Activated CD4-positive, alpha-beta T cell treated with anti-CD3 and anti-CD28 coated beads for 36 hours (primary cell): ENCODE results near the gene WBP1. TPM values are rescaled to one million over a fixed set of nuclear protein-coding genes. Genes with fewer than 3 reads are reported as not detected.
A peak's percentile ranks its signal among the peaks of the same experiment; 100 is the strongest.
"Not testable (repeated sequence)": the region's sequence is repeated elsewhere in the genome, so short reads cannot be mapped to it uniquely, and the experiment has no call there.

Experiments used
- ATAC-seq: fragments of 200-7000 bp; cut with Tn5 transposase; one replicate; pipeline ENCODE4 v1.10.0; 2021; ENCODE audit warnings: mild to moderate bottlenecking, moderate library complexity
- CTCF ChIA-PET: fragments of 350-600 bp; sonication (Branson Sonifier 250); formaldehyde crosslinking; loops from one replicate; lab custom pipeline; 2021; ENCODE audit warnings: antibody characterized with exemption; lab: Charles Lee
- POLR2A ChIA-PET: fragments of 350-600 bp; sonication (Branson Sonifier 250); formaldehyde crosslinking; loops from one replicate; lab custom pipeline; 2021; ENCODE audit warnings: antibody characterized with exemption, inconsistent platforms; lab: Charles Lee
- DNase-seq: peaks from one replicate; pipeline ENCODE4 v3.0.0-alpha.2; 2020
- H3K27ac Mint-ChIP-seq: one replicate; pipeline ENCODE4 v1.8.0; 2021; ENCODE audit warnings: mixed read lengths
- H3K27me3 Mint-ChIP-seq: one replicate; pipeline ENCODE4 v1.8.0; 2021; ENCODE audit warnings: mixed read lengths
- H3K36me3 Mint-ChIP-seq: one replicate; pipeline ENCODE4 v1.8.0; 2021; ENCODE audit warnings: low read depth, mixed read lengths
- H3K4me1 Mint-ChIP-seq: one replicate; pipeline ENCODE4 v1.8.0; 2021; ENCODE audit warnings: mixed read lengths
- H3K4me3 Mint-ChIP-seq: one replicate; pipeline ENCODE4 v1.8.0; 2021; ENCODE audit warnings: mild to moderate bottlenecking, moderate library complexity, mixed read lengths
- H3K9me3 Mint-ChIP-seq: one replicate; pipeline ENCODE4 v1.8.0; 2021; ENCODE audit warnings: low read depth, mixed read lengths
- intact Hi-C, 2 experiments: fragments of 100-400 bp; cut with DNase I in 1 of 2; cut with micrococcal nuclease in 1 of 2; formaldehyde crosslinking; loops; one replicate each; pipeline versions ENCODE4 v1.14.2 to v1.15.1; 2022 to 2024; cut with DNase I, micrococcal nuclease
- total RNA-seq, 2 experiments: library from RNA; stranded (reverse); gene quantifications; one replicate each; pipeline ENCODE4 v1.2.3, GENCODE V29; 2021

Gene WBP1
- total RNA-seq, 2 experiments from 2014 or later, result 24.9 to 30.2 TPM

DNA sequence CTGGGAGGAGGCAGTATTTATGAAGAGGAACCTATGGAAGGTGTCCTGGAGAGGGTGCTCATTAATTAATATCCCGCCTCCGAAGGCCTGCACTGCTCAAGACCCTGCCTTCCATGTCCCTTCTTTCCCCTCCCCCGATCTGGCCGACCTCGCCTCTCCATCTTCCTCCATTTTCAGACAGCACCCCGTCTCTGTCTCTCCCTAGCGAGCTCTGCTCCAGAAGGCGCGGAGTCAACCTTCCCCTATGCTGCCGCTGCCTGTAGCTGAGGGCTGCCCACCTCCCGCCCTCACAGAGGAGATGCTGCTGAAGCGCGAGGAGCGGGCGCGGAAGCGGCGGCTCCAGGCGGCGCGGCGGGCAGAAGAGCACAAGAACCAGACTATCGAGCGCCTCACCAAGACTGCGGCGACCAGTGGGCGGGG lies 1.1 kb upstream of the WBP1 start:
- peaks cover 28% of the 10 kb centered on the region for H3K36me3 Mint-ChIP-seq
- peaks cover 44% of the 10 kb centered on the region for H3K4me1 Mint-ChIP-seq
- H3K27ac Mint-ChIP-seq, result peak overlapping the region; percentile 98
- no peaks in the 10 kb centered on the region for H3K27me3 Mint-ChIP-seq
- intact Hi-C loops, result loop anchor here (1.0 to 5.0 kb wide), 4 partner anchors 8 to 530 kb away; partner anchors contain the start of genes MOGS (in 2 of the 2) and DGUOK (in 1 of the 2)
- H3K9me3 Mint-ChIP-seq, result no peaks in the 10 kb centered on the region
- H3K4me3 Mint-ChIP-seq, result peak overlapping the region; percentile 90
- CTCF ChIA-PET, result interaction anchor here (1.2 to 6.6 kb wide), 5 partner anchors 11 to 61 kb away, joined by 3 to 62 read pairs (median 14); partner anchors contain the start of genes C2orf81, CCDC142, MRPL53 and TTC31
- DNase-seq (no peak), ATAC-seq (no peak)
- POLR2A ChIA-PET, result interaction anchor here (0.6 to 1.9 kb wide), 3 partner anchors 12 to 25 kb away, joined by 3 to 9 read pairs (median 6); partner anchors contain the start of gene MRPL53

DNA sequence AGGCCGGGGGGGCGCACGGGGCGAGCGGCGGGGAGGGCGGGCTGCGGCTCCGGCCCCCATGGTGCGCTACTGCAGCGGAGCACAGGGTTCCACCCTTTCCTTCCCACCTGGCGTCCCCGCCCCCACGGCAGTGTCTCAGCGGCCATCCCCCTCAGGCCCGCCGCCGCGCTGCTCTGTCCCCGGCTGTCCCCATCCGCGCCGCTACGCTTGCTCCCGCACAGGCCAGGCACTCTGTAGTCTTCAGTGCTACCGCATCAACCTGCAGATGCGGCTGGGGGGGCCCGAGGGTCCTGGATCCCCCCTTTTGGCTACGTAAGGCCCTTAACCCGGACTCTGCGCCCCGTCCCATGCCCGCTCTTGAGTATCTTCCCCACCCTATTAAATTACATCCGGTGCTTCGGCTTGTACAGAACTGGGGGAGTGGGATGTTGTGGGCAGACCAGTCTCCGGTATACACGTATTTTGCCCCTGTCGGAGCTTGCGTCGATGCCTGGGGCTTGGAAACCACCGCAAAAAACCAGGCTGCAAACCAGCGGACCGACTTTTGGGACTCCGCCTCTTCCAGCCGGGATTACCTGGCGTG lies 598 bp upstream of the WBP1 start:
- peaks cover 28% of the 10 kb centered on the region for H3K36me3 Mint-ChIP-seq

DNA sequence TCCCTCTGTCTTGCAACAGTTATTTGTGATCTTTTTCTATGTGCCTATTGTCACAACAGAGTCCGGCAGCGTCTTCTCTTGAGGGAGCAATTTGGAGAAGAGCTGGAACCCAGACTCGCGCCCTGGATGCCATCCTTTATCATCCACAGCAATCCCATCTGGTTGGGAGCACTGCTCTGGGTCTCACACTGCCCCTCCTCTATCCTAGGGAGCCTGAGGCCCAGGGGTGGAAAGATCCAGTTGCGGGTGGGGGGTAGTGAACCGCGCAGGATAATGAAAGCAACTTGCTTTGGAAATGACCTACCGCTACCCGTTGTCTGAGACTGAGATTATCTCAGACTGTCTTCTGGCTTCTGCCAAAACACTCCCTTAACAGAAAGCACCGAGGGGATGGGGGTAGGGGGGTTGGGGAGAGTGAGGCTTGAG lies 713 bp downstream of the WBP1 start:
- Mint-ChIP-seq H3K27me3 (no peaks in the 10 kb centered on the region), H3K36me3 (peaks cover 31% of the 10 kb centered on the region), H3K27ac (peak overlapping the region; percentile 99), H3K4me3 (peak overlapping the region; percentile 90), H3K9me3 (no peaks in the 10 kb centered on the region), H3K4me1 (peaks cover 40% of the 10 kb centered on the region)
- POLR2A ChIA-PET, result interaction anchor here (0.6 to 2.3 kb wide), 11 partner anchors 10 to 473 kb away, joined by 3 to 18 read pairs (median 4); partner anchors contain the start of genes AUP1, CCDC142, DQX1 and HTRA2
- CTCF ChIA-PET, result interaction anchor here (0.6 to 6.6 kb wide), 9 partner anchors 9 to 260 kb away, joined by 3 to 62 read pairs (median 4); partner anchors contain the start of genes CCDC142, MRPL53, MTHFD2 and TTC31
- no peak for ATAC-seq
- DNase-seq, result no peak
- intact Hi-C loops, result loop anchor here (1.0 to 5.0 kb wide), 10 partner anchors 13 to 532 kb away; partner anchors contain the start of genes MRPL53 (in 2 of the 2), C2orf81 (in 1 of the 2), DGUOK (in 1 of the 2) and DOK1 (in 1 of the 2)

More for the DNA sequence above, 598 bp upstream of the WBP1 start:
- peak overlapping the region; percentile 99 for H3K27ac Mint-ChIP-seq
- ChIA-PET POLR2A (interaction anchor here (1.0 to 2.3 kb wide), 9 partner anchors 9 to 279 kb away, joined by 3 to 18 read pairs (median 5); partner anchors contain the start of genes AUP1, CCDC142, DQX1 and HTRA2), CTCF (interaction anchor here (0.7 to 6.6 kb wide), 10 partner anchors 10 to 259 kb away, joined by 3 to 62 read pairs (median 4); partner anchors contain the start of genes CCDC142, MRPL53, MTHFD2 and TTC31)
- ATAC-seq (peak; percentile 42), DNase-seq (peak; percentile 91)
- H3K9me3 Mint-ChIP-seq, result no peaks in the 10 kb centered on the region
- peak overlapping the region; percentile 90 for H3K4me3 Mint-ChIP-seq
- H3K4me1 Mint-ChIP-seq, result peaks cover 40% of the 10 kb centered on the region
- intact Hi-C loops, result loop anchor here (1.0 to 5.0 kb wide), 12 partner anchors 8 to 530 kb away; partner anchors contain the start of genes MOGS (in 2 of the 2), MRPL53 (in 2 of the 2), C2orf81 (in 1 of the 2) and DGUOK (in 1 of the 2)
- H3K27me3 Mint-ChIP-seq, result no peaks in the 10 kb centered on the region

DNA sequence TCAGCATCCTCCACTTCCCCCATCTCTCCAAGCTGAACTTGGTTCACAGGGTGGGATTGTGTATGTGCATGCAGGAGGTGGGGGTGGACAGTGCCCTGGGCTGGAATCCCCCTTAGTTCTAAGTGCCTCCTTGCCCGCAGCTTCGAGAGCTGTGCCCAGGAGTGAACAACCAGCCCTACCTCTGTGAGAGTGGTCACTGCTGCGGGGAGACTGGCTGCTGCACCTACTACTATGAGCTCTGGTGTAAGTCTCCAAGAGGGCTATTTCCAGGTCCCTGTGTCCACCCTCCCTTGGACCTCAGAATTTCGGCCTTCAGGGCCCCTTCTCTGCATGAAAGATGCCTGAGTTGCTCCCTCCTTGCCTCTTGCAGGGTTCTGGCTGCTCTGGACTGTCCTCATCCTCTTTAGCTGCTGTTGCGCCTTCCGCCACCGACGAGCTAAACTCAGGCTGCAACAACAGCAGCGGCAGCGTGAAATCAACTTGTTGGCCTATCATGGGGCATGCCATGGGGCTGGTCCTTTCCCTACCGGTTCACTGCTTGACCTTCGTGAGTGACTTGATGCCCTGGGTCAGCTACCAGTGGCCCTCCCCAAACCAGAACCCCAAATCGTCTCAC lies 1.4 kb downstream of the WBP1 start:
- intact Hi-C loops, result loop anchor here in 1 of 2 experiments (5.0 kb wide), 2 partner anchors 378 to 532 kb away; partner anchors contain the start of gene DGUOK
- not testable (repeated sequence) for H3K9me3 Mint-ChIP-seq, DNase-seq, H3K27me3 Mint-ChIP-seq, ATAC-seq
- ChIA-PET POLR2A (interaction anchor here (2.3 kb wide), 1 partner anchor 22 kb away, joined by 18 read pairs; the partner anchor contains the start of genes CCDC142 and TTC31), CTCF (interaction anchor here (0.6 to 6.6 kb wide), 5 partner anchors 8 to 129 kb away, joined by 4 to 62 read pairs (median 14); partner anchors contain the start of genes CCDC142, MRPL53 and TTC31)
- Mint-ChIP-seq H3K4me3 (peak overlapping the region; percentile 90), H3K27ac (peak overlapping the region; percentile 99), H3K4me1 (peaks cover 38% of the 10 kb centered on the region), H3K36me3 (peaks cover 31% of the 10 kb centered on the region)

DNA sequence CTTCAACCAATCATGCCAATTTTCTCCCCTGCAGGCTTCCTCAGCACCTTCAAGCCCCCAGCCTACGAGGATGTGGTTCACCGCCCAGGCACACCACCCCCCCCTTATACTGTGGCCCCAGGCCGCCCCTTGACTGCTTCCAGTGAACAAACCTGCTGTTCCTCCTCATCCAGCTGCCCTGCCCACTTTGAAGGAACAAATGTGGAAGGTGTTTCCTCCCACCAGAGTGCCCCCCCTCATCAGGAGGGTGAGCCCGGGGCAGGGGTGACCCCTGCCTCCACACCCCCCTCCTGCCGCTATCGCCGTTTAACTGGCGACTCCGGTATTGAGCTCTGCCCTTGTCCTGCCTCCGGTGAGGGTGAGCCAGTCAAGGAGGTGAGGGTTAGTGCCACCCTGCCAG lies 1.9 kb downstream of the WBP1 start:
- Mint-ChIP-seq H3K4me1 (peaks cover 34% of the 10 kb centered on the region), H3K27ac (peak overlapping the region; percentile 29), H3K4me3 (peak overlapping the region; percentile 90), H3K36me3 (peaks cover 29% of the 10 kb centered on the region)
- H3K27me3 Mint-ChIP-seq, intact Hi-C loops, H3K9me3 Mint-ChIP-seq, POLR2A ChIA-PET, DNase-seq, ATAC-seq: not testable (repeated sequence)
- CTCF ChIA-PET, result interaction anchor here (6.6 kb wide), 1 partner anchor 13 kb away, joined by 44 read pairs; the partner anchor contains the start of gene MRPL53

DNA sequence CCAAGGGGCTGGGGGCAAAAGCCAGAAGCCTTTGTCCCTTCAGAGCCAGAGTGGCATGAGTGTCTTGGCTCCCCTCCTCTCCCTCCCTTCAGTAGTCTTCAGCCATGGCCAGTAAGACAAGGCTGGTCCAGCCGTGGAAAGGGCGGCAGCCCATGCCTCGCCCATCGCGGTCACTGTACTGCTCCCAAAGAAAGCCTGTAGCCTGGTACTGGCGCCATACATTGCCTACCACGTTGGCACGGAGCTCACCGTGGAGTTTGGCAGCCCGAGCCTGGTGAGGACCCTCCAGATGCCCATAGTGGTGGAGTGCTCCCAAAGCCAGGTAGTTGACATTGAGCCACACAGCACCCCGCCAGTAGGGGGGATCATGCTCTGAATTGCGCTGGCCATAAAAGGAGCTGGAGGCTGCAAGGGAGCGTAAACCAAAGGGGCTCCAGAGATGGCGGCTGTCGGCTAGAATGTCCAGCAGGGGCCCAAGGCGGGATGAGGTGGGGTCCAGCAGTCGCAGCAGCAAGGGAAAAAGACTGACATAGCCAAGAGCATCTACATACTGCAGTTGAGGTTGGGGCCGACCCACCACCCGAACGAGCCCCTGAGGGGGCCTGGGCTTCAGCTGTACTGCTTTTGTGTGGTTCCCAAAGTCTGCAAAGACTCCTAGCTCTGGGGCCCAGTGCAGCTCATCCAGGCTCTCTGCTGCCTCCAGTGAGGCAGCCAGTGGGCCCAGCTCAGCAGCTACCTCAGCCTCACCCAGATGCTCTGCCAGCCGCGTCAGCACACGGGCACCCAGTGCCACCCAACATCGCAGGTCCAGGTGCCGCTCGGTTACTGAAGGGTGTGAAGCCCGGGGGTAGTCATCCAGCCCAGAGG lies 3.2 kb downstream of the WBP1 start:
- H3K4me3 Mint-ChIP-seq, result no peak overlapping the region
- ChIA-PET POLR2A (no interaction called here), CTCF (interaction anchor here (0.7 to 1.5 kb wide), 3 partner anchors 8 to 13 kb away, joined by 3 to 4 read pairs (median 4); no protein-coding TSS in a partner anchor)
- intact Hi-C loops, result no loop called here
- ATAC-seq, result no peak
- no peaks in the 10 kb centered on the region for H3K9me3 Mint-ChIP-seq
- no peak overlapping the region for H3K27ac Mint-ChIP-seq
- peaks cover 19% of the 10 kb centered on the region for H3K36me3 Mint-ChIP-seq
- H3K27me3 Mint-ChIP-seq, result no peaks in the 10 kb centered on the region
- H3K4me1 Mint-ChIP-seq, result peaks cover 28% of the 10 kb centered on the region
- DNase-seq, result no peak

DNA sequence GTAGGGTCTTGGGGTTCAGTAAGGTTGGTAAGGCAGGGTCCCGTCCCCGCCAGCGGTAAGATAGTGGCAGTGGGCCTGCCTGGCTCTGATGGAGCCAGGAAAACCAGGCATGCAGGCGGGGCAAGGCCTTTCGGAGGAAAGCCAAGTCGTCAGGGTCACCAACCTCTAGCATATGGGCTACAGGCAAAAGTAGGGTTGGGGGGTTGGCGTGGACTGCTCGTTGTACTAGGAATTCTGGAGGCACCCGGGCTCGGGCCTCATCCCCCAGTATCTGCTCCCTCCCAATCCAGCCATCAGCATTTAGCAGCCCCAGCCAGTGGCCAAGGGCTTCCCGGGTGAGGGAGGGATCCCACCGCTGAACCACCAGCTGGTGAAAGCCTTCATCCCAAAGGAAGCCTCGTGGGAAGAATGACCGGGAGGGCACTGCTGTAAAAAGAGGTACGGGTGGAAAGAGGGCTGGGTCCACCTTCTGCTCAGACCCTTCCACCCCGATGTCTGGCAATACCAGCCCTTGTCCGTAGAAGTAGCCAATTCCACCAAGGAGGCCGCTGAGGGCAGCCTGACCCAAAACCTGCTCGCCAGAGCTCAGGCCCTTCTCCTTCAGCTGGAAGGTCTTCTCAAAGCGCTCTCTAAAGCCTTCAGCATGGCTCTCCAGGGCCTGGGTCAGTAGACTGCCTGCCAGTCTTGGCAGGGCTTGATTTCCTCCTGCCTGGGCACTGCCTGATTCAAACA lies 4.0 kb downstream of the WBP1 start:
- ATAC-seq (no peak), DNase-seq (no peak)
- Mint-ChIP-seq H3K27ac (no peak overlapping the region), H3K36me3 (peaks cover 12% of the 10 kb centered on the region), H3K9me3 (no peaks in the 10 kb centered on the region), H3K4me3 (no peak overlapping the region), H3K27me3 (no peaks in the 10 kb centered on the region), H3K4me1 (peaks cover 22% of the 10 kb centered on the region)
- intact Hi-C loops, result no loop called here
- POLR2A ChIA-PET, result no interaction called here
- CTCF ChIA-PET, result interaction anchor here (0.7 to 1.5 kb wide), 3 partner anchors 7 to 12 kb away, joined by 3 to 4 read pairs (median 4); no protein-coding TSS in a partner anchor

DNA sequence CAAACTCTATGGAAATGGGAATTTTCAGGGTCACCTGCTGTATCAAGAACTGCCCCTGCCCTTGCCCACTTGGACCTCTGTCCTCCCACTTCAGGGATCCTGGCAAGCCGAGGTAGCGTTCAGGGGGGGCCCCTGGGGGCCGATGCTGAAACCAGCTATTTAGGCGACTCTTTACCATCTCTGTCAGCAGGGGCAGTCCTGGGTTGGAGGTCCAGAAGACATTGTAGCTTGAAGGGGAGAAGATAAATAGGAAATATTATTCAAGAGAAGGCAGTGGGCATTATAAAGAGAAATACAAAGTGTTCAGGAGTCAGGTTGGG lies 4.5 kb downstream of the WBP1 start:
- intact Hi-C loops, result no loop called here
- Mint-ChIP-seq H3K9me3 (no peaks in the 10 kb centered on the region), H3K4me1 (peaks cover 22% of the 10 kb centered on the region), H3K27ac (no peak overlapping the region), H3K36me3 (peaks cover 11% of the 10 kb centered on the region), H3K27me3 (no peaks in the 10 kb centered on the region), H3K4me3 (no peak overlapping the region)
- ATAC-seq (no peak), DNase-seq (no peak)
- ChIA-PET POLR2A (no interaction called here), CTCF (interaction anchor here (1.5 kb wide), 1 partner anchor 12 kb away, joined by 4 read pairs; no protein-coding TSS in a partner anchor)

DNA sequence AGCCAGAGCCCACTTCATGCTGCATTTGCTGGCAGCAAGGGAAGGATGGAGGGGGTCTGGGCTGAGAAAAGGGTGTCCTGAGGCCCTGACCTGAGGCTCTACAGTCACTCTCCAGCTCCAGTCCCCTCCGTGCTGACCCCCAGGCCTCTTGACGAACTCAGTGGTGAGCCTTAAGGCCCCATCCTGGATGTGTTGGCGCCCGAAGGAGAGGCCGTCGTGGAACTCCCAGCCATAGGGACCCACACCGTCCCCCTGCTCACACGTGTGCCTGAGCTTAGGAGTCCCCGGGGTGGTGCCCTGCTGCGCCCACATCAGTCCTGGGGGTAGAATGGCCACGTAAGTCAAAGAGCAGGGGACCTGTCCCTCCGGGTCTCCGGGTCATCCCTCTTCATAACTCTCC lies 6.2 kb downstream of the WBP1 start:
- POLR2A ChIA-PET, result interaction anchor here (0.6 kb wide), 1 partner anchor 8 kb away, joined by 3 read pairs; no protein-coding TSS in a partner anchor
- H3K9me3 Mint-ChIP-seq, result no peaks in the 10 kb centered on the region

More for the DNA sequence above, 6.2 kb downstream of the WBP1 start:
- H3K27ac Mint-ChIP-seq, result peak overlapping the region; percentile 60
- intact Hi-C loops, result no loop called here
- ATAC-seq (peak; percentile 1), DNase-seq (no peak)
- peak overlapping the region; percentile 93 for H3K4me3 Mint-ChIP-seq
- CTCF ChIA-PET, result interaction anchor here (0.8 to 1.2 kb wide), 3 partner anchors 19 to 641 kb away, joined by 3 read pairs; partner anchors contain the start of genes CCDC142 and TTC31
- H3K27me3 Mint-ChIP-seq, result no peaks in the 10 kb centered on the region
- peaks cover 20% of the 10 kb centered on the region for H3K4me1 Mint-ChIP-seq
- H3K36me3 Mint-ChIP-seq, result peaks cover 9% of the 10 kb centered on the region
